Liver (tissue), 9 donors: ENCODE results near the gene SNCA. TPM values are rescaled to one million over a fixed set of nuclear protein-coding genes. Genes with fewer than 3 reads are reported as not detected.

Source experiments
- DNase-seq: peaks from one replicate; pipeline ENCODE4 v3.0.0-alpha.2; 2017; ENCODE audit warnings: low spot score
- H3K27ac ChIP-seq, 2 donors: one replicate each; pipeline ENCODE4 v1.7.0; 2013; ENCODE audit warnings: inconsistent platforms in 2 of 2, low read length in 2 of 2, control low read depth in 1 of 2, low read depth in 1 of 2, mild to moderate bottlenecking in 1 of 2
- H3K27me3 ChIP-seq, 4 donors: one replicate each; pipeline versions ENCODE4 v1.6.1 to v1.7.0; 2013; ENCODE audit warnings: low read length in 3 of 4, inconsistent platforms in 1 of 4, mild to moderate bottlenecking in 1 of 4, moderate library complexity in 1 of 4; ENCODE audit not compliant: control insufficient read depth in 4 of 4, insufficient read depth in 4 of 4
- H3K36me3 ChIP-seq, 4 donors: one replicate each; pipeline versions ENCODE4 v1.6.1 to v1.7.0; 2013; ENCODE audit warnings: low read length in 3 of 4, mild to moderate bottlenecking in 3 of 4, low read depth in 1 of 4, moderate library complexity in 1 of 4; ENCODE audit not compliant: control insufficient read depth in 4 of 4, insufficient read depth in 3 of 4
- H3K4me1 ChIP-seq, 4 donors: one replicate each; pipeline versions ENCODE4 v1.6.1 to v1.7.0; 2013; ENCODE audit warnings: low read length in 3 of 4, mild to moderate bottlenecking in 3 of 4, moderate library complexity in 1 of 4; ENCODE audit not compliant: control insufficient read depth in 4 of 4, insufficient read depth in 4 of 4
- H3K4me3 ChIP-seq, 3 donors: one replicate each; pipeline versions ENCODE4 v1.6.1 to v1.7.0; 2013; ENCODE audit warnings: low read length in 3 of 3, control low read depth in 1 of 3, low read depth in 1 of 3, mild to moderate bottlenecking in 1 of 3
- H3K9ac ChIP-seq, 2 donors: one replicate each; pipeline ENCODE4 v1.7.0; 2013; ENCODE audit warnings: low read length in 2 of 2, mild to moderate bottlenecking in 2 of 2, moderate library complexity in 2 of 2, control low read depth in 1 of 2, low read depth in 1 of 2
- H3K9me3 ChIP-seq, 4 donors: one replicate each; pipeline versions ENCODE4 v1.6.1 to v1.7.0; 2013; ENCODE audit warnings: low read length in 3 of 4; ENCODE audit not compliant: control insufficient read depth in 4 of 4
- CTCF ChIP-seq: fragments of 150-350 bp; IDR thresholded peaks from 2 replicates; pipeline ENCODE4 v1.5.1; 2017; ENCODE audit warnings: improper control_type of control experiment, low read depth, low read length; ENCODE audit not compliant: missing input control
- EGR1 ChIP-seq, 2 donors: IDR thresholded peaks; 2 replicates each; pipeline ENCODE4 v1.6.1; 2016 to 2018; ENCODE audit warnings: antibody characterized with exemption in 2 of 2, low read depth in 2 of 2
- FOXA1 ChIP-seq: IDR thresholded peaks from 2 replicates; pipeline ENCODE4 v1.6.1; 2016; ENCODE audit warnings: antibody characterized with exemption
- FOXA2 ChIP-seq: IDR thresholded peaks from 2 replicates; pipeline ENCODE4 v1.6.1; 2016; ENCODE audit warnings: antibody characterized with exemption
- GABPA ChIP-seq, 2 donors: IDR thresholded peaks in 1 of 2; conservative IDR thresholded peaks in 1 of 2; 2 replicates each; pipeline ENCODE4 v1.6.1; 2016; ENCODE audit warnings: antibody characterized with exemption in 2 of 2, mild to moderate bottlenecking in 1 of 2, moderate library complexity in 1 of 2
- HNF4A ChIP-seq, 2 donors: conservative IDR thresholded peaks; 2 replicates each; pipeline ENCODE4 v1.6.1; 2016; ENCODE audit warnings: antibody characterized with exemption in 2 of 2, mild to moderate bottlenecking in 2 of 2
- HNF4G ChIP-seq: IDR thresholded peaks from 2 replicates; pipeline ENCODE4 v1.6.1; 2016; ENCODE audit warnings: antibody characterized with exemption
- JUND ChIP-seq, 2 donors: IDR thresholded peaks; 2 replicates each; pipeline ENCODE4 v1.6.1; 2016; ENCODE audit warnings: antibody characterized with exemption in 2 of 2
- MAX ChIP-seq: IDR thresholded peaks from 2 replicates; pipeline ENCODE4 v1.6.1; 2016; ENCODE audit warnings: antibody characterized with exemption
- NR2F2 ChIP-seq: IDR thresholded peaks from 2 replicates; pipeline ENCODE4 v1.6.1; 2016; ENCODE audit warnings: antibody characterized with exemption
- RAD21 ChIP-seq, 2 donors: IDR thresholded peaks; 2 replicates each; pipeline ENCODE4 v1.6.1; 2016; ENCODE audit warnings: antibody characterized with exemption in 2 of 2, mild to moderate bottlenecking in 2 of 2
- REST ChIP-seq: IDR thresholded peaks from 2 replicates; pipeline ENCODE4 v1.6.1; 2016; ENCODE audit warnings: antibody characterized with exemption, mild to moderate bottlenecking
- RXRA ChIP-seq, 2 donors: IDR thresholded peaks; 2 replicates each; pipeline ENCODE4 v1.6.1; 2017 to 2018; ENCODE audit warnings: antibody characterized with exemption in 2 of 2, mild to moderate bottlenecking in 1 of 2
- SP1 ChIP-seq: IDR thresholded peaks from 2 replicates; pipeline ENCODE4 v1.6.1; 2018; ENCODE audit warnings: antibody characterized with exemption, mild to moderate bottlenecking
- YY1 ChIP-seq: IDR thresholded peaks from 2 replicates; pipeline ENCODE4 v1.6.1; 2016; ENCODE audit warnings: antibody characterized with exemption, mild to moderate bottlenecking
- ZBTB33 ChIP-seq: IDR thresholded peaks from 2 replicates; pipeline ENCODE4 v1.6.1; 2016; ENCODE audit warnings: antibody characterized with exemption
- WGBS: extraction: QIAGEN DNeasy Blood & Tissue Kit; methylation state at CpG from one replicate; pipeline ENCODE4 v1.1.7; 2013; 5-methylcytosine and 5-hydroxymethylcytosine counted together
- polyA plus RNA-seq, 2 donors: library from polyadenylated mRNA; stranded (reverse) in 1 of 2; unstranded in 1 of 2; fragments of 200-250 nt in 1 of 2; fragments of >200 nt in 1 of 2; fragmentation: Nextera tagmentation in 1 of 2; extraction: Ambion mirVana in 1 of 2; gene quantifications; one replicate each; pipeline versions ENCODE4 v1.2.1 to v1.2.3, GENCODE V29; 2013 to 2015
- total RNA-seq, 2 donors: library from RNA; depleted of rRNA; stranded (reverse); fragments of >200 nt; gene quantifications; one replicate each; pipeline ENCODE4 v1.2.3, GENCODE V29; 2014
- donor health status: healthy.
- donor health status: healthy.
- donor health status: healthy.
- donor health status: healthy.
- donor health status: healthy.

SNCA gene
- total and polyA plus RNA-seq, 4 donors: 0.44 to 292 (median 0.70) TPM

GRCh38 chr4:89719536-89720090 is 117.3 kb downstream of the SNCA start:
- TF ChIP-seq RAD21 (IDR thresholded peaks at IDR 0.05) (no peak), FOXA2 (no peak), RXRA (IDR thresholded peaks at IDR 0.05) (no peak), ZBTB33 (no peak), SP1 (no peak), MAX (no peak), YY1 (no peak), GABPA (IDR thresholded peaks at IDR 0.05 in 1 of 2, conservative IDR thresholded peaks at IDR 0.05 in 1 of 2) (no peak), NR2F2 (no peak), REST (no peak), JUND (IDR thresholded peaks at IDR 0.05) (no peak), EGR1 (IDR thresholded peaks at IDR 0.05; ENCODE audit: low read depth in 2 of 2) (no peak), CTCF (no peak), HNF4G (no peak)
- Histone ChIP-seq H3K4me1 (no peaks in the 10 kb centered on the region), H3K36me3 (no peaks in the 10 kb centered on the region), H3K27ac (no peak overlapping the region), H3K9me3 (peaks cover 0 to 3% (median 0%) of the 10 kb centered on the region in 4 donors), H3K4me3 (no peak overlapping the region), H3K27me3 (no peaks in the 10 kb centered on the region), H3K9ac (no peak overlapping the region)
- DNase-seq: no peak
- WGBS: 82% methylated on average over 7 of the region's 7 CpGs

- H3K9ac ChIP-seq: no peak overlapping the region
- H3K9me3 ChIP-seq: peaks cover 0 to 3% (median 0%) of the 10 kb centered on the region in 4 donors
- H3K36me3 ChIP-seq: no peaks in the 10 kb centered on the region
- no peaks in the 10 kb centered on the region for H3K4me1 ChIP-seq
- no peak for TF ChIP-seq EGR1 (IDR thresholded peaks at IDR 0.05; ENCODE audit: low read depth in 2 of 2)
- no peak for TF ChIP-seq HNF4A (conservative IDR thresholded peaks at IDR 0.05)
- no peak for TF ChIP-seq YY1
- TF ChIP-seq FOXA1: no peak
- no peak for TF ChIP-seq CTCF
- no peak for TF ChIP-seq FOXA2
- TF ChIP-seq HNF4G: no peak
- no peak for TF ChIP-seq ZBTB33
- no peak for TF ChIP-seq RAD21 (IDR thresholded peaks at IDR 0.05)
- no peak for TF ChIP-seq RXRA (IDR thresholded peaks at IDR 0.05)
- TF ChIP-seq SP1: no peak
- 77% methylated on average over 6 of the region's 6 CpGs for WGBS
- DNase-seq: no peak
- H3K4me3 ChIP-seq: no peak overlapping the region
- H3K27me3 ChIP-seq: no peaks in the 10 kb centered on the region
- no peak overlapping the region for H3K27ac ChIP-seq
Measured at GRCh38 chr4:89716893-89717292, 120.1 kb downstream of the SNCA start.
